HG03108 (cell line): ENCODE measurements around the gene ANGEL2.
A peak's percentile ranks its signal among the peaks of the same experiment; 100 is the strongest.
"Not testable (repeated sequence)": the region's sequence is repeated elsewhere in the genome, so short reads cannot be mapped to it uniquely, and the experiment has no call there.

Source experiments
- ATAC-seq: cut with Tn5 transposase; IDR thresholded peaks from one replicate; pipeline ENCODE4 v1.9.1; 2021; ENCODE audit warnings: moderate library complexity; ENCODE audit not compliant: unreplicated experiment

The ANGEL2 gene, protein sequence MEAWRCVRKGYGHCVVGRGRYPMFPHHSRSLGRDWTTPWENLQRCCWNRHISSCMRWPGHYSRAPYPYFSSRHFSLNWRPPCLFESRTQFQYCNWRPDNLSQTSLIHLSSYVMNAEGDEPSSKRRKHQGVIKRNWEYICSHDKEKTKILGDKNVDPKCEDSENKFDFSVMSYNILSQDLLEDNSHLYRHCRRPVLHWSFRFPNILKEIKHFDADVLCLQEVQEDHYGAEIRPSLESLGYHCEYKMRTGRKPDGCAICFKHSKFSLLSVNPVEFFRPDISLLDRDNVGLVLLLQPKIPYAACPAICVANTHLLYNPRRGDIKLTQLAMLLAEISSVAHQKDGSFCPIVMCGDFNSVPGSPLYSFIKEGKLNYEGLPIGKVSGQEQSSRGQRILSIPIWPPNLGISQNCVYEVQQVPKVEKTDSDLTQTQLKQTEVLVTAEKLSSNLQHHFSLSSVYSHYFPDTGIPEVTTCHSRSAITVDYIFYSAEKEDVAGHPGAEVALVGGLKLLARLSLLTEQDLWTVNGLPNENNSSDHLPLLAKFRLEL

DNA sequence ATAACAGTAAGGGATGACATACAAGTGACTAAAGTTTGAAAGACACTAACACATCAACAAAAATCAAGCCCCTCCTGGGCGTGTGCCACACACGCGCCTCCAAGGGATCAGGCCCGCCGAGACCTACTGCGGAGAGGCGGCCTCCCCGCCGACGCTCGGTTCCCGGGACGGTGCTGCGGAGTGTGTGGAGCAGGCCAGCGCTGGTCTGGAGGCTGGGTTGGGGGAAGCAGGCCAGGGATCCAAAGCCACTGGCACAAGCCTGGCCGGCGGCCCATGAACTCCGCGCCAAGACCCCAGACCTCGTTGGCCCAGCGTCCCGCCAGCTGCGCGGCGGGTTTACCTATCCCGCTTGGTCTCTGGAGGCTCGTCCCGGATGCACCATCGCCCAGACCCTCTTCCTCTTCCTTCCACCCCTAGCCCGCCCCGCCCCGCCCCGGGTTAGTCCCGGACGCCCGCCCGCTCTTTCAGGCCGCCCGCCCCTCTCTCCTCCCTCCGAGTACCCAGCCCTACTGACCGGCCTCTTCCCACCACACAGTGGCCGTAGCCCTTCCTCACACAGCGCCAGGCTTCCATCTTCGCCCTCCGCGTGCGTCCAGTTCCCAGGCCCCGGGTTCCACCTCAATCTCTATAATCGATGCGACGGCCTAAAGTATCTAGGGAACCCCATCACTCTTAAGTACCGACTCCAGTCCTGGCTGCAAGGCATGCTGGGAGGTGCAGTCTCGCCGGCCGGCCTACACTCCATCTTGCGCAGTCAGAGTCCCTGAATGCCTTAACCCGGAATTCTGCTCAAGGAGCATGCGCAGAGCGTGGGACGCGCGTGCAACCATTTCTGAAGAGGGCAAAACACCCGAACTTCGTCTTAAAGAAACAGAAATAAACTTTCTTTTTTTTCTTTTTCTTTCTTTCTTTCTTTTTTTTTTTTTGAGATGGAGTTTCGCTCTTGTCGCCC is at the start of gene ANGEL2:
Gene ANGEL2 (minus strand): TSS at position 769 of the 952 bp plus-strand sequence. CDS start 196 bp downstream, at position 573.
- ATAC-seq, result peak; percentile 91

DNA sequence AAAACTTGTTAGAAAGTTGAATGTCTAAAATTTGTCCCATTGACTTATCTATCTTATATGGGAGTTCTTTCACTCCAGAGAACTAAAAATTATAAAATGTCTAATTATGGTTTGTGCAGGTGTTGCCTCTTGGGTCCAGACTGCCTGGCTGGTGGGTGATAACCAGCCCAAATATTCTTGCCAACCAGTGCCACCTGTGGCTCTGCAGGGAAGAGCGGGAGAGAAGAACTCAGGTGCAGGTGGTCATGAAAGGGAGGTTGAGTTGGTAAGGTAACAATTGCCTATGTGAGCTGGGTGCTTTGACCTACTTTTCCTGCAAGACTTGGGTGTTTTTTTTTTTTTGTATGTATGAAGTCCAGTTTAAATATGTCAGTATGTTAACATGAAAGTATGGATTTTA is 45.6 kb upstream of the ANGEL2 start:
- no peak for ATAC-seq

DNA sequence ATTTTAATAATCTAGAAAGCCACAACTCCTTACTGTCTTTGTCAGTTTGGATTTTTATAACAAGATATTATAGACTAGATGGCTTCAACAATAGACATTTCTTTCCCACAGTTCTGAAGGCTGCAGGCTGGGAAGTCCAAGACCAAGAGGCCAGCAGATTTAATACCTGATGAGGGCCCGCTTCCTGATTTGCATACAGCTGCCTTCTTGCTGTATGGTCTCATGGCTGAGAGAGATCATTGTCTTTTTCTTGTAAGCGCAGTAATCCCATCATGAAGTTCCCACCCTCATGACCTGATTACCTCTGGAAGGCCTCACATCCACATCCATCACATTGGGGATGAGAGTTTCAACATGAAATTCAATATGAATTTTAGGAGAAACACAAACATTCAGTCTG is 45.2 kb upstream of the ANGEL2 start:
- ATAC-seq, result no peak

DNA sequence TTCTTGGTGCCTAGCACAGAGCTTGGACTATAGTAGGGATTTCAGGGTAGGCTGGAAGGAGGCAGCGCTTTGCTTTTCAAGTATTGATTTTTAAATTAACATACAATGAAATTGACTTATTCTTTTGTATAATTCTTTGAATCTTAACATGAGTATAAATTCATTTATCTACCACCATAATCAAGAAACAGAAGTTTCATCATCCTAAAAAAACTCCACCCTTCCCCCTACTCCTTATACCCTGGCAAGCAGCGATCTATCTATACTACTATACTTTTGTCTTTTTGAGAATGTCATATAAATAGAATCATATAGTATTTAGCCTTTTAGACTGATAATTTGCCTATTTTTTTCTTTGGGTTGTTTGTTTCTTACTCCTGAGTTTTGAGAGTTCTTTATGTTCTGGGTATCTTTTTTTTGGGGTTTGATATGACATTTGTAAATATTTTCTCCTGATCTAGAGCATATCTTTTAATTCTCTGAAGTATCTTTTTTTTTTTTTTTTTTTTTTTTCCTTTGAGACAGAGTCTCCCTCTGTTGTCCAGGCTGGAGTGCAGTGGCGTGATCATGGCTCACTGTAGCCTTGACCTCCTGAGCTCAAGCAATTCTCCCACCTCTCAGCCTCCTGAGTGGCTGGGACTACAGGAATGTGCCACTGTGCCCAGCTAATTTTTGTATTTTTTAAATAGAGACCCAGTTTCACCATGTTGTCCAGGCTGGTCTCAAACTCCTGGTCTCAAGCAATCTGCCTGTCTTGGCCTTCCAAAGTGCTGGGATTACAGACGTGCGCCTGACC is 41.8 kb upstream of the ANGEL2 start:
- no peak for ATAC-seq

DNA sequence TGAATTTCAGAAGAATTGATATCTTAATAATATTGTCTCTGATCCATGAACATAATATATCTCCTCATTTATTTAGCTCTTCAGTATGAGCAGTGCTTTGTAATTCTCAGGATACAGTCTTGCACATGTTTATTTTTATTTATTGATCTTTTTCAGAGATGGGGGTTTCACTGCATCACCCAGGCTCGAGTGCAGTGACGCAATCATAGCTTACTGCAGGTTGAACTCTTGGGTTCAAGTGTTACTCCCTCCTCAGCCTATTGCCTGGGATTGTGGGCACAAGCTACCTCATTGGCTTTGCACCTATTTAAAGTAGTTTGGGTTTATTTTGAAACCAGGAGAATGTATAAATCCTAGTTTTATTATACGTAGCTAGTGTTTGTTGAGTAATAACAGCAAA is 40.1 kb upstream of the ANGEL2 start:
- ATAC-seq, result no peak

DNA sequence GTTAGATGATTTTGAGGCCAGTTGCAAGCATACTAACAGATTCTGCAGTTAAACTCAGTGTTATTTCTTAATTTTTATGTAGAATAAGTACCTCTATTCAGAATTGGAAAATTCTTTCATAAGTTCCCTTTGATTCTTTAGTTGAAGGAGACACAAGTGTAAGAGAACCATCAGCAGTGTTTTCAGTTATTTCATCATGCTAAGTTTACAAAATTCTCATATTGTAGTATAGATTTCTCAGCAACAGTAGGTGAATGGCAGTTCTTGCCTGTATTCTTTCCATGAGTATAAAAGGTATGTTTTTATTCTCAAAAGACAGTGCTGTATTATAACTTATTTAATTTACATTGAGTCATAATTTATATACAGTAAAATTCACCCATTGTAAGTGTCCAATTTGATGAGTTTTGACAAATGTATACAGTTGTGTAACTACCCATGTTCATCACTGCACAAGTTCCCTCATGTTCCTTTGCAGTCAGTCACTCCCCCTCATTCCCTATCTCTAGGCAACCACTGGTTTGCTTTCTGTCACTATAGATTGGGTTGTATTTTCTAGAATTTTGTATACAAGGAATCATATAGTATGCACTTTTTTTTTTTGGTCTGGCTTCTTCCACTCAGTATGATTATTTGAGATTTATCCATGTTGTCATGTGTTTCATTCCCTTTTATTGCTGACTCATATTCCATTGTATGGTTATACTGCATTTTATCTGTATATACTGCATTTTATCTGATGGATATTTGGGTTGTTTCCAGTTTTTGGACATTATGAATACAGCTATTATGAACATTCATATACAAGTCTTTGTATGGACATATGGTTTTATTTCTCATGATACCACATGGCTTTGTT is 39.3 kb upstream of the ANGEL2 start:
- ATAC-seq, result no peak

DNA sequence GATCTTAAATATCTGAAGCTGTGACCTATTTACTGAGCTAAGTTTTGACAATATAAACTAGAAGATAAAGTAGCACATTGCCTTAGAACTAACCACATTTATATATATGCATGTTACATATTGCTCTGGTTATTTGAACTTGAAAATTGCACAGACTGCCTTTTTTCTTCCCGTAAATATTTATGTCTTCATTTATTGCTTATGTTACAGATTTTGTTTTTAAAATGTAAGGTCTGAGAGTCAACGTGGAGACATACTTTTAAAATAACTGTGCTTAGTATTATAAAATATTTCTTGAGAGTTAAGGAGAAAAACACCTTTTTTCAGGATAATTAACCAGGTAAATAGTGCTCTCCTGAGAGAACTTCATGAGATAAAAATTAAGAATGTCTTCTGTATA is 38.5 kb upstream of the ANGEL2 start:
- no peak for ATAC-seq

DNA sequence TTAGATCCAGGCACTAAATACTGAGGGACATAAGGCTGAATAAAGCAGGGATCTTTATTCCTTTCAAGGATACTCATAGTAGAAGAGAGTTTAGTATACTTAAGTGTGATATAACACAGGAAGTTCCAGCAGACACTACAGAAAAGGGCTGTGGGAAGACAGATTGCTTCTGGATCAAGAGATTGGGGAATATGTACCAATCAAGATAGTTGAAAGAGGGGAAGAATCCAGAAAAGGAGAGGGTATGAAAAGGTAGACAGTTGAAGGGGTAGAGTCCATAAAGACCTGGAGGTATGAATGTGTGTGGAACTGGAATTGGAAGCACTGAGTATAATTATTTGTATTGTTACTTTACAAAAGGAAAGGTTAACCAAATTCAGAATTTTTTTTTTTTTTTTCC is 37.8 kb upstream of the ANGEL2 start:
- no peak for ATAC-seq

DNA sequence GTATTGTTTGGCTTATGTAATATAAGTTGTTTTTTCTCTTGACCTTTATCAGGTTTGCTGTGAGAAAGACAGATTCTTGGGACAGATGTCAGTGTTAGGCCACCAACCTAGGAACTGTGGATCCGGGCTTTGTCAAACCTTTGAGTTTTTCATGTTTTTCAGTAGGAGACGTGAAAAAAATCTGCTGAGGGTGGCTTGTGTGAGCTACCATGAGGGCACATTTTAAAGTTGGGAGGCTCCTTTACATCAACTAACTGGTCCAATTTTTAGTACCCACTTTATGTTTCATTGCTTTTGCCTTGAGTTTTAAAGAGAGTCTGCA is 36.2 kb upstream of the ANGEL2 start:
- no peak for ATAC-seq

DNA sequence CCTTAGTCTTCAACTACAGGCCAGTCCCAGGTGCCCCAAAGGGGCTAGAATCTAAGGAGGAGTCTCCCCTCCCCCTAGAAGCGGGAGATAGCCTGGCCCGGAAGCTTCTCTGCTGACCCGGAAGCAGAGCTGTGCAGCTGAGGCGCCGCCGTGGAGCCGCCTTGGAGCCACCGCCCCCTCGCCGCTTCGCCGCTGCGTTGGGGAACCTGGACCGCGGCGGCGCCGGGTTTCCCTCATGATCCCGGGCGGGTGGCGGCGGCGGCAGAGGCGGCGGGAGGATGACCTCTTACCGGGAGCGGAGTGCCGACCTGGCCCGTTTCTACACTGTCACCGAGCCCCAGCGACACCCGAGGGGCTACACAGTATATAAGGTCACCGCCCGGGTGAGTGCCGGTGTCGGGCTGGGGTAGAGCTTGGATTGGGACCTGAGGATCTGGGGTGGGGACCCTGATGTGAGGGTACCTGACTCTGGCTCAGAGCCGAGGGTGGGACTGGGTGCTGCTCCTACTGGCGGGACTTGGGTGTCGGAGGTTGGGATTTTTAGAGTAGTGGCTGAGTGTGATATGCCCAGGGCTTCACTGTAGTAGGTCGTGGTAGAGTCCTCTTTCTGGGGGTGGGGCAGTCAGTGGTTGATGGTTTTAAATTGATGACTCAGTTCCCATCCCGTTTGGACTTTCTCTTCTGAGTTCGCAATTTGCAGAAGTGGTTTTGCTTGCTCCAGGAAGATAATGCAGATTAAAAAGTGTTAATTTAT is 35.6 kb upstream of the ANGEL2 start, which contains the start of gene RPS6KC1:
Gene RPS6KC1 (plus strand): TSS at position 115 of the 754 bp plus-strand sequence. CDS start 164 bp downstream, at position 279.
- ATAC-seq, result peak; percentile 98

DNA sequence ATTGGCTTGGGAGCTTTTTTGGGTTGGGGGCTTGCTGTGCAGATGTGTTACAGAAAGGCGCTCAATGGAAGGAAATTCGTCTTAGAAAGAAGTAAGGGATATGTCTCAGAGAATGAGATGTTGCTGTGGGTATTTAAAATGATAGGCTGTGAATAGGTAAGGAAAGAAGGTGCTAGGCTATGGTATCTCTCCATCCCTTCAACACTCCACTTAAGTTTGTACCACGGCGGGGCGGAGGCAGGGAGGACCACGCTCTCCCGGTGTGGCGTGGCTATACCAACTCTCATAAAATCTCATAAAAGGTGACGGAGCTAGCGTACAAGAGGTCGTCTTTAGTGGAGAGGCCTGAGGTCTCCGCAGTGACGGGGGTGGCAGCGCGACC is 35.1 kb upstream of the ANGEL2 start:
- ATAC-seq, result no peak

DNA sequence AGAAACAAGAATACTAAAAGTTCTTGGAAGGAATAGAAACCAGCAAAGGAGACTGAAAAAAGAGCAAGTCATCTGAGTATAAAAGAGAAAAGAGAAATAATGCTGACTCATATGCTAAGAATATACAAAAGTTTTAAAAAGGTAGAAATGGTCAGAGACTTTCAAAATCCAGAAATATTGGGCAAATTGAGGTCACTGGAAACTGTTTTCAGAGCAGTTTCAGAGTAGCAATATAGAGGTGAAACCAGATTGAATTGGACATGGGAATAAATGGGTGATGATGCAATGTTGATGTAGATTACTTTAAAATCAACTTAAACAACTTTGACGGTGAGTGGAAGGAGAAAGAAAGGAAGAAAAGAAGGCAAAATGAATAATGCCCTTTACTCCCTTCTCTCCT is 33.6 kb upstream of the ANGEL2 start:
- ATAC-seq, result no peak

DNA sequence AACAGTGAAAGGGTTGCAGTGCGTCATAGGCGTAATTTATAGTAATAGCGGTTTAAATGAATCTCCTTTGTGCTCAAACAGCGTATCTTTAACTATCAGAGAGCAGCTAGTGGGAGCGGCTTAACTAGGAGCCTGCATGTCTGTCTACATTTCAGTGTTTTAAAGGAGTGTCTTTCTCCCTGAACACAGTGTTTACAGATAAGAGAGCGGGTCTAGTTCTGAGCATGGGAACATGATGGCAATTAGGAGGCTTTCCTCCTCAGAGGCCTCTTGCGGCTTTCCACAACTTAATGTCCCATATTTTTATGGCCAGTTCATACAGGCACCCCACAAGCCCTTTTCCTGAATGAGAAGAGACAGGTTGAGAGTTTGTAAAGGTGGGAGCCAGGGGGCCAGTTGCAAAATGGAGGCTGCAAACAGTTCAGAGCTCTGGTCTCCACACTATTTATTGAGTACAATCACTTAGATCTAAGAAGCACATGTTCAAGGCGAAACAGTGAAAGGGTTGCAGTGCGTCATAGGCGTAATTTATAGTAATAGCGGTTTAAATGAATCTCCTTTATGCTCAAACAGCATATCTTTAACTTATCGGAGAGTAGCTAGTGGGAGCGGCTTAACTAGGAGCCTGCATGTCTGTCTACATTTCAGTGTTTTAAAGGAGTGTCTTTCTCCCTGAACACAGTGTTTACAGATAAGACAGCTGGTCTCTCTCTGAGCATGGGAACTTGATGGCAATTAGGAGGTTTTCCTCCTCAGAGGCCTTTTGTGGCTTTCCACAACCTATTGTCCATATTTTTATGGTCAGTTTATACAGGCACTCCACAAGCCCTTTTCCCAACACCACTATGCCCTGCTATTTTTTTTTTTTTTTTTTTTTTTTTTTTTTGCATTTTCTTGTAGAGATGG is 29.9 kb upstream of the ANGEL2 start:
- ATAC-seq, result not testable (repeated sequence)

DNA sequence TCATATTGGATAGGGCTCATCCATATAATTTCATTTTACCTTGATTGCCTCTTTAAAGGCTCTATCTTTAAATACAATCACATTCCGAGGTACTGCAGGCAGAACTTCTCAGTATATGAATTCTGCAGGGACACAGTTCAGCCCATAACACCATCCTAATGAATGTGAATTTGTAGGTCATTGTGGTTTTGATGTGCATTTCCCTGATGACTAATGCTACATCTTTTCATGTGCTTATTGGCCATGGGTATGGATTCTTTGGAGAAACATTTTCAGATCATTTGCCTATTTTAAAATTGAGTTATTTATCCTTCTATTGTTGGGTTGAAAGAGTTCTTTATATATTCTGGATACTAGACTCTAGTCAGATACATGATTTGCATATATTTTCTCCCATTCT is 25.8 kb upstream of the ANGEL2 start:
- no peak for ATAC-seq

DNA sequence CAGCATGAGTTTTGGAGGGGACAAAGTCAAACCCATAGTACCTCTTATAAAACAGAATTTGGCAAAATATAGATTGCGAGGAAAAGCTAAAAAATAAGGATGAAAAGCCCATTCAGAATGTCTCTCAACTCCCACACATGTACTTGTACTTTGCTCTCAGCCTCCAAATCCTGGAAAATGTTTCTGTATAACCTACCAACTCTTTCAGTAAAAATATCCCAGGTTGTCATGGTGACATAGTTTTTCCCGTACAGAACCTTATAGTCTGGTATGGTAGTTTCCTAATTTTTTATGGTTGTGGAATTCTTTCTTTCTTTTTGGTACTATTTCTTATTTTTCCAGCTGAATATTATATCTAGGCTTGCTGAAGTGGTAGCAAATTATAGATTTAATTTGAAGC is 19.9 kb upstream of the ANGEL2 start:
- no peak for ATAC-seq

DNA sequence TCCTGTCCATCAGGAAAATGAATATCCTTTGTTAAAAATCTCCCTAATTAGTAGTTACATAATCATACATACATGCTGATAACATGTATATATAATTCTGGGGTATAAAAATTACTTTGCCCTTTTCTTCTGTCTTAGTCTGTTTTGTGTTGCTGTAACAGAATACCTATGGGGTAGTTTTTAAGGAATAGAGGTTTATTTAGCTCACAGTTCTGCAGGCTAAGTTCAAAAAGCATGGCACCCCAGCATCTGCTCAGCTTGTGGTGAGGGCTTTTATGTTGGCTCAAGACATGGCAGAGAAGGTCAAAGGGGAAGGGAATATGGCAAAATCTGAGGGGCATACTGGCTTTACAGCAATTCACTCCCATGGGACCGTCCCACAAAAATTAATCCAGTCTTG is 19.0 kb upstream of the ANGEL2 start:
- no peak for ATAC-seq

DNA sequence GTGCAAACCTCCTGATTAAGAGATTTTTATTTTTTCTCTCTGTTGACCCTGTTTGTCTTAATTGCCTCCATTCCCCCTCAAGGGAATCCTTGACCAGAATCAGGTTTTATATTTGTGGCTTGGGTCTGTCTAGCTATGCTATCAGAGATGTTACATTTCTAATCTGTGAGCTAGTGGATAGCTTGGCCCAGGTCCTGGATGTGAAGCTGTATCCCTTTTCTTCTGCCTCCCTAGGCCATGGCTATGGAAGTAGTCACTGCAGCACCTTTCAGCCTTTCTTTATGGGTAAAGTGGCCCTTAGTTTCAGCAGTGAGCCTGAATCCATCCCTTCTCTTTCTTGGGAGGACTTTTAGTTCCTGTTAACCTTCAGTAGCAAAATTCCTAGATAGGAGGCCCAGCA is 17.0 kb upstream of the ANGEL2 start:
- ATAC-seq, result no peak

DNA sequence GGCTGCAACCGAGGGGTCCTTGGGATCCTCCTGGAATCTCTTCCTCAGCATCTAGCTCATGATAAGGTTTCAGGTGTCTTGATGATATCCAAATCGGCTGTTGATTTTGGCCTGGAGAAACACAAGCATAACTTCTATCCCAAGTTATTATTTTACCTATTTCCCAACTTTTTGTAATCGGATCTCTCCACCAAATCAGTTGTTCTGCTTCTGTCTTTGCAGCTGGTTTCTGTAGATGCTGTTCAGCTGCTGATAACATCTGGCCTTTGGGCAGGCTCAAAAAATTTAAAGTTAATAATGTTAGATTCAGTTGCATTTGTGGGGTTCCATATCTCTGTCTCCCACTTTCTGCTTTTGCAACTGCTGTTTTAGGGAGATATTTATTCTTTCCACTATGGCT is 11.4 kb upstream of the ANGEL2 start:
- ATAC-seq, result not testable (repeated sequence)
